GM19099 (cell line): Measurements from ENCODE around the gene MAGI1.

Source experiments
- POLR2A ChIP-seq: IDR thresholded peaks from 3 replicates; pipeline ENCODE4 v1.6.1; 2011; ENCODE audit warnings: low read depth; ENCODE audit not compliant: insufficient read length; ENCODE audit errors: extremely low read depth

Gene MAGI1

DNA sequence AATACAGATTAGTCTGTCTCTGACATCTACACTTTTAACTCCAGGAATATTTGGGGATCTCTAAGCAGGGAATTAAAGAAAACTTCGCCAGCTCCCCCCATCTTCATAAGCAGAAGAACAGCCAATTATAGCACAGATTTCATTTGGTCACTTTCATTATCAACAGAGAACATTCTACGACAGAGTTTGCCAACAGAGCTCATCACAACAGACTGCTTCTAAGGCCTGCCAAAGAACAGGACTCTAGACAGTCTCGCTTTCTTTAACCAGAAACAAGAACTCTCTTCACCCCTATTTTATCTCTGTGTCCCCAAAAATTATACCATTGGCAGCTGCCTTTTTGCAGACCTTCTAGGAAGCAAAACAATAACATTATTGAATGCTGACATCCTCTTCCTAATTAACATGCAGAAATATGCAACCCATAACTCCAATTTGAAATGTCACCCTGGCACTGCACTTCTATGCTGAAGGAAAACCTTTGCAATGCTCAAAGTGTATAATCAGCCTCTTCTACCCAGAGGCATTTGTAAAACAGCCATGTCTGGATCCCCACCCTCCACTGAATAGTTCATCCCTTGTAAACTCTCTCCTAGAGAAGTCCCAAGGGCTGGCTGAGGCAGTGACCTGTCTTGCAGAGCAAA lies 552.8 kb downstream of the MAGI1 start:
- no peak for TF ChIP-seq POLR2A

GRCh38 chr3:65484964-65485363 lies 553.8 kb downstream of the MAGI1 start:
- no peak for TF ChIP-seq POLR2A

- TF ChIP-seq POLR2A, result no peak
These were observed 555.2 kb downstream of the MAGI1 start for GRCh38 chr3:65483480-65483879.

- TF ChIP-seq POLR2A, result no peak
These were observed 555.7 kb downstream of the MAGI1 start for GRCh38 chr3:65483011-65483410.

GRCh38 chr3:65481085-65481484 lies 557.6 kb downstream of the MAGI1 start:
- TF ChIP-seq POLR2A, result no peak

GRCh38 chr3:65479990-65480389 lies 558.7 kb downstream of the MAGI1 start:
- TF ChIP-seq POLR2A, result no peak

DNA sequence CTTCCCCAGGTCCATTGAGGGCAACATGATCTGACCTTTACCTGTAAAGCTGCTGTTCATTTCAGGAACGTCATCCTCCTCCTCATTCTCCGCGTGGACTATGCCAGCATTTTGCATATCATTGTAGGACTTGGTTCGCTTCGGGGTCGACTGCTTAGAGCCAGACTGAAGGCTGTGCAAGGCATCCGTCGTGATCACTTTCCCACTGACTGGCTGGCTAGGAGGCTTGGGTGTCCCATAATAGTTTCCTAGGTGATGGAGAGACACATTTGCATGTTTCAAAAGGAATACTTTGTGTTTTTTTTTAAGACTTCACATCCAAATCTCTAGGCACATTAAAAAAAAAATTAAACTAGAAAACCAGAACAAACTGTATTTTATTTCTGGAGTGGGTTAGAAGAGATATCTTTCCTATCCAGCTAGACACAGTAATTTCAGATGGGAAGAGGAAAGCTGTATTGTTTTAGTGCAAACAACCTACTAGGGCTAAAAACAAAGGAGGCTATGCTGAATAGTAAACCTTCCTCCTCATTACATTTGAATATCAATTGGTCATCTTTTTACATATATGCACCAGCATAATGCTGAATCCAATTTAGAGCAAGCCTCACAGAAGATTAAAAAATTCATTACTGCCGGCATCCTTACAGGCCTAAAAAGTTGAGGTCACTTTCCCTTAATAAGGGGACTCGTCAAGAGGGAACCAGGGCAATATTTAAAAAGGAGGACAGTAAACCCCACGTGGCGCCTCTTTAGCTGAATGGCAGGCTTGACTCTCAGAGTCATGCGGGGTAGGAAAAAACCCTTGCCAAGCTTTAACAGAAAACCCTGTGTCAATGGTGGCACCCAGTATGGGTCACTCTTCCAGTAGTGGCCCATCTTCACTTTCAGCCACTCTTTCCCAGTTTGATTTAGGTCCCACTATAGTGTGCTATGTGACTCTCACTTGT lies 559.9 kb downstream of the MAGI1 start:
- no peak for TF ChIP-seq POLR2A

DNA sequence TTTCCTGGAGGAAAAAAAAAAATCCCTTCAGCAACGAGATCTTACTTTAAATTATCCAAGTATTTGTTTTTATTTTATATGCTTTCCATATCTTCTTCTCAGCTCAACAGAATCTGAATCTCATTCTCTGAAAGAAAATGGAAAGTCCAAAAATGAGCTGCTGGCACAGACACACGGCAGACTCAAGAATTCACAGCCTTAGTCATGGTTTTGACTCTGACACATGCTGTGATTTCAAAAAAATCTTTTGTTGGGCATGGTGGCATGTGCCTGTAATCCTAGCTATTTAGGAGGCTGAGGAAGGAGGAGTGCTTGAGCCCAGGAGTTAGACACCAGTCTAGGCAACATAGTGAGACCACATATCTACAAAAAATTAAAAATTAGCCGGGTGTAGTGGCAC lies 565.0 kb downstream of the MAGI1 start:
- TF ChIP-seq POLR2A, result no peak

GRCh38 chr3:65472501-65472900 lies 566.2 kb downstream of the MAGI1 start:
- no peak for TF ChIP-seq POLR2A

DNA sequence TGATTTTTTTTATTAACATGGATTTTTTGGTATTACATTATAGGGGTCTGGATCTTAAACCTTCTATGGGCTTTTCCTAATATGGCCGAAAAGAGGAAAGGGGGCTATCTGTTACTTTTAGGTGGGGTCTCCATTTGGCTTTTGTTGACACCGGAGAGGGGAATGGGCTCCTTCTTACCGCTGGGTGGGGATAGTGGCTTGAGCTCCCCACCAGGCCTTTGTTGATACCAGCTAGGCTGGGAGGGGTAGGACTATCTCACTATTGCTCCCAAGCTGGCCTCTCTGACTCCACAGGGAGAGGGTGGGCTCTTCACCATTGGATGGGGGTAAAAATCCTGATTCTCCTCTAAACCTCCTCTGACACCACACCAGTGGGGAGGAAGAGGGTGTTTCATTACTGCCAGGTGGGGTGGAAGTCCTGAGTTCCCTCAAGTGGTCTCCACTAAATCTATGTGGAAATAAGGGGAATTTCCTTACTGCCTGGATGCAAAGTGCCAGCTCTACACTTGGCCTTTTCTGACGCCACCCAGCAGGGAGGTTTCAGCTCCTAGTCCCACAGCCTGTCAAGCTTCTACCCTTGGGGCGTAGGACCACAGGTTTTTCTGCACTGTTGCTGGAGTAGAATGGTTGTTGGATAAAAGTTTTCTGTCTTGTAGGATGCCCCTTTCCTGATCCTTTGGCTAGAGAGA lies 572.3 kb downstream of the MAGI1 start:
- no peak for TF ChIP-seq POLR2A

- TF ChIP-seq POLR2A, result no peak
These were observed 588.8 kb downstream of the MAGI1 start for GRCh38 chr3:65449841-65450428.

GRCh38 chr3:65448120-65448519 lies 590.6 kb downstream of the MAGI1 start:
- no peak for TF ChIP-seq POLR2A

- TF ChIP-seq POLR2A, result no peak
These were observed 593.0 kb downstream of the MAGI1 start for GRCh38 chr3:65445573-65446169.

DNA sequence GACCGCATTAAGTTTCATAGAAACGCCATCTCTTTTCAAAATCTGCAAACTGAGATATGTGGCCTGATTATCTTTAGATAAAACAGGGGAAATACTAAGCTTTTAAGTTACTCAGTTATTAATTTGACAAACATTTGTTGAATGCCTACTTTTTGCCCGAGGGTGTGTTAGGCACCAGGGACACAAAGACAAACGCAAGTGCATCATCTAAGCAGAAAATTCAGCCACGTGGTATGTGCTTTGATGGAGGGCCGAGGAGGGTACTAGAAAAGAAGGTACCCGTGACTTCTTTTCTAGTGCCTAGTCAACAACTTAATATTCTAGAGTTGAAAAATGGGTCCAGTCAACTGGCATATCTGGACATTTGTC lies 594.3 kb downstream of the MAGI1 start:
- TF ChIP-seq POLR2A, result no peak
